Heart left ventricle (tissue), 13 donors: Measurements from ENCODE around the gene CFAP46.

Source experiments
- CTCF ChIP-seq, 12 donors: fragments of 200-600 bp; sonication (generic) in 4 of 12; IDR thresholded peaks; one replicate each; pipeline versions ENCODE4 v1.5.0 to v1.8.0; 2018 to 2022; ENCODE audit warnings: antibody characterized with exemption in 12 of 12, mild to moderate bottlenecking in 5 of 12
- POLR2A ChIP-seq, 2 donors: fragments of 450-650 bp; IDR thresholded peaks; one replicate each; pipeline ENCODE4 v1.6.1; 2017; ENCODE audit warnings: antibody characterized with exemption in 2 of 2, mild to moderate bottlenecking in 2 of 2, moderate library complexity in 2 of 2
- donor health status: ischemic (EF 13 %, LVEDD 7.1; RV severe dilation, severe dysfunction).
- donor health status: DM: no; HTN: yes; CAD: no.
- donor health status: DM: no; HTN: no; CAD: no.
- donor health status: ischemic (EF 25% LVEDD 6.9; RV normal size, moderate dysfunction).
- donor health status: ischemic (EF 25% LVEDD 5.7; RV mildly dilated, moderate dysfunction).
- donor health status: ischemic (EF 35%, LVEDD 5.7; RV mildly dilated, moderate dysfunction).
- donor health status: nonischemic (EF 11% LVEDD 7.7; RV severe dilation, severe dysfunction).
- donor health status: DM: yes; HTN: yes; CAD: no.
- donor health status: PGD.
- donor health status: ischemic (EF 29% LVEDD 5.4; RV normal size, mild dysfunction).
- donor health status: nonischemic (EF 23%, LVEDD 6.1; RV moderate dilation, normal function).

- TF ChIP-seq CTCF (IDR thresholded peaks at IDR 0.05): no peak
- TF ChIP-seq POLR2A (IDR thresholded peaks at IDR 0.05): no peak
Measured at GRCh38 chr10:132984008-132984295, 41.6 kb upstream of the CFAP46 start.
